Lung (tissue), 12 donors: Measurements from ENCODE around the gene TATDN3. TPM values are rescaled to one million over a fixed set of nuclear protein-coding genes. Genes with fewer than 3 reads are reported as not detected.

Experiments used
- ATAC-seq: fragments of 200-7000 bp; cut with Tn5 transposase; one replicate; pipeline ENCODE4 v1.9.1; 2020; ENCODE audit warnings: moderate number of reproducible peaks; ENCODE audit not compliant: insufficient read depth, low FRiP score
- DNase-seq, 3 donors: peaks; one replicate each; pipeline ENCODE4 v3.0.0-alpha.2; 2013 to 2017
- H3K27ac ChIP-seq, 2 donors: one replicate each; pipeline ENCODE4 v1.5.1; 2013; ENCODE audit warnings: mild to moderate bottlenecking in 2 of 2, moderate library complexity in 2 of 2, control low read depth in 1 of 2, inconsistent platforms in 1 of 2, low read depth in 1 of 2, low read length in 1 of 2
- H3K27me3 ChIP-seq, 3 donors: one replicate each; pipeline ENCODE4 v1.5.1; 2013; ENCODE audit warnings: low read length in 2 of 3; ENCODE audit not compliant: control insufficient read depth in 3 of 3, insufficient read depth in 3 of 3
- H3K36me3 ChIP-seq, 4 donors: one replicate each; pipeline ENCODE4 v1.5.1; 2013; ENCODE audit warnings: low read length in 4 of 4, mild to moderate bottlenecking in 1 of 4, moderate library complexity in 1 of 4; ENCODE audit not compliant: control insufficient read depth in 4 of 4, insufficient read depth in 4 of 4
- H3K4me1 ChIP-seq, 5 donors: one replicate each; pipeline ENCODE4 v1.5.1; 2013; ENCODE audit warnings: low read length in 5 of 5, mild to moderate bottlenecking in 2 of 5, moderate library complexity in 1 of 5; ENCODE audit not compliant: control insufficient read depth in 5 of 5, insufficient read depth in 5 of 5
- H3K4me3 ChIP-seq: one replicate; pipeline ENCODE4 v1.5.1; 2013; ENCODE audit warnings: mild to moderate bottlenecking, control low read depth, moderate library complexity
- H3K9ac ChIP-seq, 2 donors: one replicate each; pipeline ENCODE4 v1.5.1; 2013; ENCODE audit warnings: low read length in 2 of 2, control low read depth in 1 of 2; ENCODE audit not compliant: insufficient read depth in 1 of 2
- H3K9me3 ChIP-seq, 4 donors: one replicate each; pipeline ENCODE4 v1.5.1; 2013; ENCODE audit warnings: low read length in 3 of 4, mild to moderate bottlenecking in 1 of 4, moderate library complexity in 1 of 4; ENCODE audit not compliant: control insufficient read depth in 4 of 4, insufficient read depth in 3 of 4
- WGBS, 2 donors: extraction: QIAGEN DNeasy Blood & Tissue Kit; methylation state at CpG; one replicate each; pipeline ENCODE4 v1.1.7; 2013; 5-methylcytosine and 5-hydroxymethylcytosine counted together
- polyA plus RNA-seq, 2 donors: library from polyadenylated mRNA; stranded (reverse); fragments of 200-250 nt; gene quantifications; one replicate each; pipeline ENCODE4 v1.2.1, GENCODE V29; 2013
- total RNA-seq, 2 donors: library from RNA; depleted of rRNA in 1 of 2; stranded (reverse); fragments of >200 nt in 1 of 2; gene quantifications; one replicate each; pipeline ENCODE4 v1.2.1, GENCODE V29; 2014 to 2021
- TF ChIP-seq, protein P1 (sequence below): IDR thresholded peaks from 2 replicates; pipeline ENCODE4 v1.5.1; 2012; ENCODE audit warnings: mild to moderate bottlenecking; ENCODE audit errors: control extremely low read depth, extremely low read depth
- donor health status: control.
- donor health status: control.
- donor health status: Bipolar disorder and iron deficiency.
- donor health status: healthy.
- donor health status: DM: yes; HTN: yes; CAD: no.

Gene TATDN3
- total and polyA plus RNA-seq, 4 donors = 11.2 to 17.8 (median 13.8) TPM

DNA sequence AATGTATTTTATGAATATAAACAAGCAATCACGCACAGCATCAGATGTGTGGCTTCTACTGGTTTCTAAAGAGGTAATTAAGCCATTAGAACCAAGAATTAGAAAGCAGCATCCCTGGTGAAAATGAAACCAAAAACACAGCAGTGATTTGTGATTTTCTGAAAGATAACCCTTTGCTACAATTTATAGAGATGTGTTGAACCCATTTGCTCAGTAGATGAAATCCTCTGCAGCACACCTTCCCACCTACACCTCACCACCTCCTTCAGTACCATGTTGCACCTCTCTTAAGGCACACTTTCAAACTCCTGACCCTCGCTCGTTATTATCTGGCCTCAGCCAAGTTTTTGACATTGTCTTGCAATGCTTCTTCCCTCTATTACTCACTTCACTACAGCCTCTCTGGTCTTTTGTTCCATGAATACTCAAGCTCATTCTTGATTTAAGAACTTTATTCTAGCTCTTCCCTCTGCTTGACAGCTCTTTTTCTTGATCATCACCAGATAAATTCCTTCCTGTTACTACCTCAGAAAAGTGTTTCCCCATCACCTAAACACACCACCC is 38.7 kb upstream of the TATDN3 start:
- H3K36me3 ChIP-seq = no peaks in the 10 kb centered on the region
- no peaks in the 10 kb centered on the region for H3K27me3 ChIP-seq
- H3K4me3 ChIP-seq = no peak overlapping the region
- H3K27ac ChIP-seq = peak overlapping the region in 1 of 2 donors; percentile 79
- H3K9me3 ChIP-seq = no peaks in the 10 kb centered on the region
- peak overlapping the region in 1 of 2 donors; percentile 35 for H3K9ac ChIP-seq
- TF ChIP-seq, protein P1, sequence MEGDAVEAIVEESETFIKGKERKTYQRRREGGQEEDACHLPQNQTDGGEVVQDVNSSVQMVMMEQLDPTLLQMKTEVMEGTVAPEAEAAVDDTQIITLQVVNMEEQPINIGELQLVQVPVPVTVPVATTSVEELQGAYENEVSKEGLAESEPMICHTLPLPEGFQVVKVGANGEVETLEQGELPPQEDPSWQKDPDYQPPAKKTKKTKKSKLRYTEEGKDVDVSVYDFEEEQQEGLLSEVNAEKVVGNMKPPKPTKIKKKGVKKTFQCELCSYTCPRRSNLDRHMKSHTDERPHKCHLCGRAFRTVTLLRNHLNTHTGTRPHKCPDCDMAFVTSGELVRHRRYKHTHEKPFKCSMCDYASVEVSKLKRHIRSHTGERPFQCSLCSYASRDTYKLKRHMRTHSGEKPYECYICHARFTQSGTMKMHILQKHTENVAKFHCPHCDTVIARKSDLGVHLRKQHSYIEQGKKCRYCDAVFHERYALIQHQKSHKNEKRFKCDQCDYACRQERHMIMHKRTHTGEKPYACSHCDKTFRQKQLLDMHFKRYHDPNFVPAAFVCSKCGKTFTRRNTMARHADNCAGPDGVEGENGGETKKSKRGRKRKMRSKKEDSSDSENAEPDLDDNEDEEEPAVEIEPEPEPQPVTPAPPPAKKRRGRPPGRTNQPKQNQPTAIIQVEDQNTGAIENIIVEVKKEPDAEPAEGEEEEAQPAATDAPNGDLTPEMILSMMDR = no peak
- 34 to 40% methylated on average over 3 of the region's 3 CpGs for WGBS, 2 donors
- ATAC-seq (no peak), DNase-seq (no peak)
- H3K4me1 ChIP-seq = peaks cover 0 to 25% (median 5%) of the 10 kb centered on the region in 5 donors

GRCh38 chr1:212753749-212754148 is 37.9 kb upstream of the TATDN3 start:
- H3K27ac ChIP-seq = no peak overlapping the region

DNA sequence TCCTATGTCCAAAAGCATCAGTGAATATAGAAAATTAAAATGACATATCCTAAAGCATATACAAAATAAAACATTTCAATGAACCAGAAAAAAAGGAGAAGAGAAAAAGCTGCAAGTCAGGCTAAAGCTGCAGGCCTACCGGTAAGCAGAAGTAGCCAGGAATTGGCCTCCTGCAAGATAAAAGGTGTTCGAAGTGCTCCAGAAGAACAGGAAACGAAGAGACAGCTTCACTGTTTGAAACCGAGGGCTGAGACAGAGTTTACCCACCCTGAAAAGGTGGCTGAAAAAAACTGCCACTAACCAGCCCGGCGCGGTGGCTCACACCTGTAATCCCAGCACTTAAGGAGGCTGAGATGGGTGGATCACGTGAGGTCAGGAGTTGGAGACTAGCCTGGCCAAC is 37.5 kb upstream of the TATDN3 start:
- Histone ChIP-seq H3K27me3 (no peaks in the 10 kb centered on the region), H3K9ac (no peak overlapping the region), H3K27ac (no peak overlapping the region), H3K4me1 (peaks cover 0 to 25% (median 5%) of the 10 kb centered on the region in 5 donors), H3K36me3 (no peaks in the 10 kb centered on the region), H3K9me3 (no peaks in the 10 kb centered on the region), H3K4me3 (no peak overlapping the region)
- WGBS, 2 donors = 29 to 60% methylated on average over 8 of the region's 8 CpGs
- ATAC-seq (no peak), DNase-seq (no peak)
- TF ChIP-seq, protein P1 = no peak

More at GRCh38 chr1:212753749-212754148, 37.9 kb upstream of the TATDN3 start:
- peaks cover 0 to 25% (median 5%) of the 10 kb centered on the region in 5 donors for H3K4me1 ChIP-seq
- no peaks in the 10 kb centered on the region for H3K36me3 ChIP-seq
- TF ChIP-seq, protein P1 = no peak
- H3K9ac ChIP-seq = no peak overlapping the region
- no peak overlapping the region for H3K4me3 ChIP-seq
- ATAC-seq = no peak
- DNase-seq = no peak
- no peaks in the 10 kb centered on the region for H3K9me3 ChIP-seq
- no peaks in the 10 kb centered on the region for H3K27me3 ChIP-seq

DNA sequence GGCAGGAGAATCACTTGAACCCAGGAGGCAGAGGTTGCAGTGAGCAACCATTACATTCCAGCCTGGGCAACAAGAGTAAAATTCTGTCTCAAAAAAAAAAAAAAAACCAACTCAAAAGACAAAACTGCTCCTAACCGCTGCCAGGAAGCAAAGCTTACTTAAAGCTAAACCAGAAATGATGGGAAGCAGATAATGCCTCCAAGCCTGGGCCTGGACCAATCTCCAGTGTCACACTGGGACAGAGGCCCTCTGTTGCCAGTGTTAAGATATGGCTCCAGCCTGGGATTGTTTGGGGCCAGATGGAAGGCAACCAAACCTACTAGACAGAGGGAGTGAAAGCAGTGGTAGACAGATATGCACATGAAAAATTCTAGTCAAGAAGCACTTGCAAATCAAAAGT is 37.0 kb upstream of the TATDN3 start:
- H3K9me3 ChIP-seq = no peaks in the 10 kb centered on the region
- TF ChIP-seq, protein P1 = no peak
- H3K27me3 ChIP-seq = no peaks in the 10 kb centered on the region
- ATAC-seq (no peak), DNase-seq (peak; percentile 14 to 46 (median 41))
- WGBS, 2 donors = 19 to 38% methylated on average over 1 of the region's 1 CpG
- H3K4me1 ChIP-seq = peaks cover 0 to 21% (median 5%) of the 10 kb centered on the region in 5 donors
- H3K4me3 ChIP-seq = no peak overlapping the region
- no peak overlapping the region for H3K9ac ChIP-seq
- no peaks in the 10 kb centered on the region for H3K36me3 ChIP-seq
- H3K27ac ChIP-seq = peak overlapping the region in 1 of 2 donors; percentile 32
